ENCODE measurements around the gene PTGDR2.

PTGDR2 gene

GRCh38 chr11:60869451-60869825 lies 13.7 kb upstream of the PTGDR2 start:
- DNase-seq (no peak), ATAC-seq (replicated peaks) (no peak)
- no peaks in the 10 kb centered on the region for H3K36me3 Mint-ChIP-seq
- no peaks in the 10 kb centered on the region for H3K4me1 Mint-ChIP-seq
- no peaks in the 10 kb centered on the region for H3K9me3 Mint-ChIP-seq
- peaks cover 0 to 10% of the 10 kb centered on the region in 2 donors for H3K27me3 Mint-ChIP-seq
- H3K4me3 Mint-ChIP-seq, result no peak overlapping the region
- no peak overlapping the region for H3K27ac Mint-ChIP-seq

- Mint-ChIP-seq H3K36me3 (no peaks in the 10 kb centered on the region), H3K27me3 (peaks cover 0 to 10% of the 10 kb centered on the region in 2 donors), H3K4me3 (no peak overlapping the region), H3K9me3 (no peaks in the 10 kb centered on the region), H3K27ac (no peak overlapping the region), H3K4me1 (no peaks in the 10 kb centered on the region)
- no peak for ATAC-seq (replicated peaks)
- DNase-seq, result no peak
Observed at GRCh38 chr11:60868682-60869450, 13.1 kb upstream of the PTGDR2 start.

GRCh38 chr11:60867871-60868681 lies 12.3 kb upstream of the PTGDR2 start:
- no peak overlapping the region for H3K27ac Mint-ChIP-seq
- H3K4me1 Mint-ChIP-seq, result no peaks in the 10 kb centered on the region
- H3K27me3 Mint-ChIP-seq, result peaks cover 0 to 10% of the 10 kb centered on the region in 2 donors
- no peaks in the 10 kb centered on the region for H3K9me3 Mint-ChIP-seq
- DNase-seq (no peak), ATAC-seq (replicated peaks) (no peak)
- H3K36me3 Mint-ChIP-seq, result no peaks in the 10 kb centered on the region
- no peak overlapping the region for H3K4me3 Mint-ChIP-seq

- ATAC-seq (replicated peaks), result no peak
- no peaks in the 10 kb centered on the region for H3K36me3 Mint-ChIP-seq
- no peak within 1 kb of the TSS for H3K4me3 Mint-ChIP-seq
- DNase-seq, result no peak
- no peaks in the 10 kb centered on the region for H3K9me3 Mint-ChIP-seq
- no peaks in the 10 kb centered on the region for H3K4me1 Mint-ChIP-seq
- H3K27ac Mint-ChIP-seq, result no peak within 1 kb of the TSS
- peaks cover 0 to 10% of the 10 kb centered on the region in 2 donors for H3K27me3 Mint-ChIP-seq
Observed at GRCh38 chr11:60866911-60867870, 11.4 kb upstream of the PTGDR2 start, which contains the start of gene ZP1. TSS of gene ZP1 (plus strand) at chr11:60867542. CDS start at chr11:60867562, 20 bp downstream.

GRCh38 chr11:60864856-60865513 lies 9.2 kb upstream of the PTGDR2 start:
- Mint-ChIP-seq H3K4me3 (no peak overlapping the region), H3K36me3 (no peaks in the 10 kb centered on the region), H3K4me1 (no peaks in the 10 kb centered on the region), H3K27ac (no peak overlapping the region), H3K9me3 (no peaks in the 10 kb centered on the region), H3K27me3 (peaks cover 0 to 10% of the 10 kb centered on the region in 2 donors)
- no peak for DNase-seq
- ATAC-seq (replicated peaks), result no peak

- no peak for DNase-seq
- ATAC-seq (replicated peaks), result no peak
- H3K4me1 Mint-ChIP-seq, result peaks cover 3 to 4% of the 10 kb centered on the region in 2 donors
- H3K9me3 Mint-ChIP-seq, result no peaks in the 10 kb centered on the region
- H3K27ac Mint-ChIP-seq, result no peak overlapping the region
- no peak overlapping the region for H3K4me3 Mint-ChIP-seq
- H3K27me3 Mint-ChIP-seq, result peaks cover 0 to 3% of the 10 kb centered on the region in 2 donors
- H3K36me3 Mint-ChIP-seq, result no peaks in the 10 kb centered on the region
Observed at GRCh38 chr11:60863550-60864521, 8.1 kb upstream of the PTGDR2 start.

- H3K4me1 Mint-ChIP-seq, result peaks cover 8 to 12% of the 10 kb centered on the region in 2 donors
Observed at GRCh38 chr11:60862171-60862570, 6.4 kb upstream of the PTGDR2 start.

GRCh38 chr11:60860943-60861342 lies 5.2 kb upstream of the PTGDR2 start:
- H3K4me1 Mint-ChIP-seq, result peaks cover 8 to 12% of the 10 kb centered on the region in 2 donors
- no peaks in the 10 kb centered on the region for H3K36me3 Mint-ChIP-seq
- no peak overlapping the region for H3K4me3 Mint-ChIP-seq
- no peak overlapping the region for H3K27ac Mint-ChIP-seq
- no peaks in the 10 kb centered on the region for H3K9me3 Mint-ChIP-seq
- H3K27me3 Mint-ChIP-seq, result no peaks in the 10 kb centered on the region
- no peak for DNase-seq
- ATAC-seq (replicated peaks), result no peak

More at GRCh38 chr11:60862171-60862570, 6.4 kb upstream of the PTGDR2 start:
- no peaks in the 10 kb centered on the region for H3K27me3 Mint-ChIP-seq
- no peak for ATAC-seq (replicated peaks)
- no peaks in the 10 kb centered on the region for H3K9me3 Mint-ChIP-seq
- no peak for DNase-seq
- H3K4me3 Mint-ChIP-seq, result no peak overlapping the region
- no peak overlapping the region for H3K27ac Mint-ChIP-seq
- no peaks in the 10 kb centered on the region for H3K36me3 Mint-ChIP-seq

GRCh38 chr11:60859616-60860250 lies 4.0 kb upstream of the PTGDR2 start:
- no peaks in the 10 kb centered on the region for H3K9me3 Mint-ChIP-seq
- ATAC-seq (replicated peaks) (no peak), DNase-seq (no peak)
- H3K4me1 Mint-ChIP-seq, result peaks cover 8 to 17% of the 10 kb centered on the region in 2 donors
- H3K4me3 Mint-ChIP-seq, result no peak overlapping the region
- no peak overlapping the region for H3K27ac Mint-ChIP-seq
- H3K36me3 Mint-ChIP-seq, result no peaks in the 10 kb centered on the region
- H3K27me3 Mint-ChIP-seq, result no peaks in the 10 kb centered on the region

- H3K4me3 Mint-ChIP-seq, result no peak overlapping the region
- ATAC-seq (replicated peaks) (peak in 1 of 2 donors; percentile 69), DNase-seq (no peak)
- no peaks in the 10 kb centered on the region for H3K36me3 Mint-ChIP-seq
- H3K4me1 Mint-ChIP-seq, result peaks cover 8 to 17% of the 10 kb centered on the region in 2 donors
- H3K9me3 Mint-ChIP-seq, result no peaks in the 10 kb centered on the region
- no peaks in the 10 kb centered on the region for H3K27me3 Mint-ChIP-seq
- H3K27ac Mint-ChIP-seq, result no peak overlapping the region
Observed at GRCh38 chr11:60858731-60859464, 3.1 kb upstream of the PTGDR2 start.

GRCh38 chr11:60858236-60858635 lies 2.5 kb upstream of the PTGDR2 start:
- DNase-seq (no peak), ATAC-seq (replicated peaks) (no peak)
- Mint-ChIP-seq H3K4me1 (peaks cover 8 to 17% of the 10 kb centered on the region in 2 donors), H3K36me3 (peaks cover 2 to 3% of the 10 kb centered on the region in 2 donors), H3K9me3 (no peaks in the 10 kb centered on the region), H3K27ac (no peak overlapping the region), H3K27me3 (no peaks in the 10 kb centered on the region), H3K4me3 (no peak overlapping the region)

All from stimulated activated naive B cell treated with anti-CD40 and anti-IgM and Interleukin-4, amounts not matched to agents 10 μg/mL and 1 μg/mL and 100 μg/mL, for 72 hours (primary cell).